MM.1S (cell line): Measurements from ENCODE around the gene ATOH1.

ENCODE experiments used
- DNase-seq: peaks from one replicate; pipeline ENCODE4 v3.0.0-alpha.2; 2015
- H2AFZ ChIP-seq: fragments of 300-600 bp; sonication (generic); 2 replicates; pipeline ENCODE4 v1.6.0; 2016; ENCODE audit warnings: antibody characterized with exemption, low read length
- H3F3A ChIP-seq: fragments of 300-600 bp; sonication (generic); 2 replicates; pipeline ENCODE4 v1.6.1; 2016; ENCODE audit warnings: mild to moderate bottlenecking, antibody characterized with exemption, low read length, moderate library complexity, mixed read lengths; ENCODE audit not compliant: insufficient read depth
- H3K27ac ChIP-seq: fragments of 300-600 bp; sonication (generic); 2 replicates; pipeline ENCODE4 v1.5.1; 2016; ENCODE audit warnings: mild to moderate bottlenecking, low read length
- H3K27me3 ChIP-seq: fragments of 300-600 bp; sonication (generic); replicated peaks from 2 replicates; pipeline ENCODE4 v1.6.0; 2016; ENCODE audit warnings: low read length; ENCODE audit not compliant: insufficient read depth
- H3K36me3 ChIP-seq: fragments of 300-600 bp; sonication (generic); replicated peaks from 2 replicates; pipeline ENCODE4 v1.6.1; 2016; ENCODE audit warnings: mild to moderate bottlenecking, low read length, mixed read lengths; ENCODE audit not compliant: insufficient read depth
- H3K4me1 ChIP-seq: fragments of 300-600 bp; sonication (generic); 2 replicates; pipeline ENCODE4 v1.6.1; 2016; ENCODE audit warnings: low read length, mixed read lengths
- H3K4me2 ChIP-seq: fragments of 300-600 bp; sonication (generic); 2 replicates; pipeline ENCODE4 v1.6.0; 2016; ENCODE audit warnings: low read depth, low read length
- H3K4me3 ChIP-seq: fragments of 300-600 bp; sonication (generic); 2 replicates; pipeline ENCODE4 v1.5.1; 2016; ENCODE audit warnings: low read length, mixed read lengths
- H3K79me2 ChIP-seq: fragments of 300-600 bp; sonication (generic); 2 replicates; pipeline ENCODE4 v1.6.1; 2016; ENCODE audit warnings: mixed run types, low read length, mixed read lengths
- H3K9ac ChIP-seq: fragments of 300-600 bp; sonication (generic); 2 replicates; pipeline ENCODE4 v1.6.1; 2016; ENCODE audit warnings: low read length, mixed read lengths
- H3K9me2 ChIP-seq: fragments of 300-600 bp; sonication (generic); replicated peaks from 2 replicates; pipeline ENCODE4 v1.6.1; 2016; ENCODE audit warnings: mild to moderate bottlenecking, low read length, mixed read lengths; ENCODE audit not compliant: insufficient read depth
- H3K9me3 ChIP-seq: fragments of 300-600 bp; sonication (generic); replicated peaks from 2 replicates; pipeline ENCODE4 v1.6.1; 2016; ENCODE audit warnings: mild to moderate bottlenecking, low read length, mixed read lengths; ENCODE audit not compliant: insufficient read depth
- H4K20me1 ChIP-seq: fragments of 300-600 bp; sonication (generic); 2 replicates; pipeline ENCODE4 v1.6.1; 2016; ENCODE audit warnings: mild to moderate bottlenecking, low read length, moderate library complexity, mixed read lengths; ENCODE audit not compliant: insufficient read depth
- CTCF ChIP-seq: fragments of 300-600 bp; sonication (generic); IDR thresholded peaks from 2 replicates; pipeline ENCODE4 v1.5.1; 2016; ENCODE audit warnings: antibody characterized with exemption, low read length, mixed read lengths
- EZH2 ChIP-seq: fragments of 300-600 bp; sonication (generic); optimal IDR thresholded peaks from 2 replicates; pipeline ENCODE3; 2017; ENCODE audit warnings: low read depth, mild to moderate bottlenecking, antibody characterized with exemption, low read length, mixed read lengths
- EZH2phosphoT487 ChIP-seq: fragments of 300-600 bp; sonication (generic); IDR thresholded peaks from 2 replicates; pipeline ENCODE4 v1.6.1; 2018; ENCODE audit warnings: antibody characterized with exemption, low read length

Gene ATOH1

GRCh38 chr4:93855926-93856325 is 27.4 kb downstream of the ATOH1 start:
- no peak for DNase-seq
- peak overlapping the region; percentile 35 for H3K4me2 ChIP-seq
- peak overlapping the region; percentile 66 for H2AFZ ChIP-seq

GRCh38 chr4:93865650-93866049 is 37.1 kb downstream of the ATOH1 start:
- H3K36me3 ChIP-seq = no peaks in the 10 kb centered on the region
- H2AFZ ChIP-seq = no peak overlapping the region
- no peaks in the 10 kb centered on the region for H3K9me2 ChIP-seq
- no peak overlapping the region for H3K4me2 ChIP-seq
- H3K9me3 ChIP-seq = no peaks in the 10 kb centered on the region
- TF ChIP-seq EZH2 (no peak), CTCF (peak; percentile 18)
- no peak overlapping the region for H3K4me3 ChIP-seq
- no peaks in the 10 kb centered on the region for H3F3A ChIP-seq
- no peaks in the 10 kb centered on the region for H4K20me1 ChIP-seq
- DNase-seq = no peak
- H3K27me3 ChIP-seq = no peaks in the 10 kb centered on the region
- H3K27ac ChIP-seq = no peak overlapping the region
- no peaks in the 10 kb centered on the region for H3K79me2 ChIP-seq
- H3K4me1 ChIP-seq = no peaks in the 10 kb centered on the region
- H3K9ac ChIP-seq = no peak overlapping the region

More at GRCh38 chr4:93855926-93856325, 27.4 kb downstream of the ATOH1 start:
- Histone ChIP-seq H3K4me1 (no peaks in the 10 kb centered on the region), H3K27me3 (no peaks in the 10 kb centered on the region), H3K79me2 (no peaks in the 10 kb centered on the region), H4K20me1 (no peaks in the 10 kb centered on the region), H3K27ac (no peak overlapping the region), H3K9ac (no peak overlapping the region), H3K9me3 (no peaks in the 10 kb centered on the region), H3K9me2 (no peaks in the 10 kb centered on the region), H3K4me3 (no peak overlapping the region), H3K36me3 (no peaks in the 10 kb centered on the region), H3F3A (no peaks in the 10 kb centered on the region)
- TF ChIP-seq EZH2phosphoT487 = no peak
- no peak for TF ChIP-seq EZH2
- no peak for TF ChIP-seq CTCF

- H3K4me1 ChIP-seq = no peaks in the 10 kb centered on the region
- no peaks in the 10 kb centered on the region for H3F3A ChIP-seq
- H3K36me3 ChIP-seq = no peaks in the 10 kb centered on the region
- H3K4me2 ChIP-seq = no peak overlapping the region
- no peaks in the 10 kb centered on the region for H3K27me3 ChIP-seq
- no peak overlapping the region for H3K4me3 ChIP-seq
- no peak for DNase-seq
- TF ChIP-seq CTCF = no peak
- TF ChIP-seq EZH2phosphoT487 = no peak
- TF ChIP-seq EZH2 = no peak
- H3K27ac ChIP-seq = no peak overlapping the region
- H3K9me3 ChIP-seq = no peaks in the 10 kb centered on the region
- no peak overlapping the region for H3K9ac ChIP-seq
- H4K20me1 ChIP-seq = no peaks in the 10 kb centered on the region
- H2AFZ ChIP-seq = no peak overlapping the region
- H3K9me2 ChIP-seq = no peaks in the 10 kb centered on the region
- H3K79me2 ChIP-seq = no peaks in the 10 kb centered on the region
These were observed 39.0 kb downstream of the ATOH1 start for GRCh38 chr4:93867416-93868001.
